ENCODE data around the gene RMND5B.
"Not testable (repeated sequence)": the region's sequence is repeated elsewhere in the genome, so short reads cannot be mapped to it uniquely, and the experiment has no call there.

RMND5B gene

GRCh38 chr5:178114325-178115135, 16.3 kb upstream of the RMND5B start:
- no peak for DNase-seq (ENCODE audit: low spot score)

GRCh38 chr5:178115136-178115813, 15.5 kb upstream of the RMND5B start:
- no peak for DNase-seq (ENCODE audit: low spot score)

GRCh38 chr5:178115814-178116142, 15.0 kb upstream of the RMND5B start:
- no peak for DNase-seq (ENCODE audit: low spot score)

GRCh38 chr5:178116143-178116885, 14.5 kb upstream of the RMND5B start:
- no peak for DNase-seq (ENCODE audit: low spot score)

- DNase-seq (ENCODE audit: low spot score), result no peak
These were observed 12.7 kb upstream of the RMND5B start for GRCh38 chr5:178117923-178118701.

- no peak for DNase-seq (ENCODE audit: low spot score)
These were observed 10.8 kb upstream of the RMND5B start for GRCh38 chr5:178119915-178120606.

- peak; percentile 44 for DNase-seq (ENCODE audit: low spot score)
These were observed 10.0 kb upstream of the RMND5B start for GRCh38 chr5:178120607-178121357.

GRCh38 chr5:178121391-178122276, 9.2 kb upstream of the RMND5B start:
- no peak for DNase-seq (ENCODE audit: low spot score)

GRCh38 chr5:178122346-178122745, 8.5 kb upstream of the RMND5B start:
- DNase-seq (ENCODE audit: low spot score), result no peak

GRCh38 chr5:178123094-178123965, 7.5 kb upstream of the RMND5B start:
- DNase-seq (ENCODE audit: low spot score), result no peak

GRCh38 chr5:178123966-178124925, 6.6 kb upstream of the RMND5B start:
- no peak for DNase-seq (ENCODE audit: low spot score)

- no peak for DNase-seq (ENCODE audit: low spot score)
These were observed 5.4 kb upstream of the RMND5B start for GRCh38 chr5:178125253-178125906.

GRCh38 chr5:178126556-178126955, 4.3 kb upstream of the RMND5B start:
- DNase-seq (ENCODE audit: low spot score), result no peak

- not testable (repeated sequence) for DNase-seq (ENCODE audit: low spot score)
These were observed 3.4 kb upstream of the RMND5B start for GRCh38 chr5:178127300-178128009.

- no peak for DNase-seq (ENCODE audit: low spot score)
These were observed 1.5 kb upstream of the RMND5B start for GRCh38 chr5:178129296-178129695.

- DNase-seq (ENCODE audit: low spot score), result not testable (repeated sequence)
These were observed 609 bp upstream of the RMND5B start for GRCh38 chr5:178130234-178130575.

All from Ammon's horn (tissue), 1 donor.